Measurements from ENCODE around the gene ADGRA1. TPM values are rescaled to one million over a fixed set of nuclear protein-coding genes. Genes with fewer than 3 reads are reported as not detected.

ADGRA1 gene
- total RNA-seq, 1 donor from 2014 or later: 9.1 TPM

- DNase-seq: no peak
- TF ChIP-seq, protein P1, sequence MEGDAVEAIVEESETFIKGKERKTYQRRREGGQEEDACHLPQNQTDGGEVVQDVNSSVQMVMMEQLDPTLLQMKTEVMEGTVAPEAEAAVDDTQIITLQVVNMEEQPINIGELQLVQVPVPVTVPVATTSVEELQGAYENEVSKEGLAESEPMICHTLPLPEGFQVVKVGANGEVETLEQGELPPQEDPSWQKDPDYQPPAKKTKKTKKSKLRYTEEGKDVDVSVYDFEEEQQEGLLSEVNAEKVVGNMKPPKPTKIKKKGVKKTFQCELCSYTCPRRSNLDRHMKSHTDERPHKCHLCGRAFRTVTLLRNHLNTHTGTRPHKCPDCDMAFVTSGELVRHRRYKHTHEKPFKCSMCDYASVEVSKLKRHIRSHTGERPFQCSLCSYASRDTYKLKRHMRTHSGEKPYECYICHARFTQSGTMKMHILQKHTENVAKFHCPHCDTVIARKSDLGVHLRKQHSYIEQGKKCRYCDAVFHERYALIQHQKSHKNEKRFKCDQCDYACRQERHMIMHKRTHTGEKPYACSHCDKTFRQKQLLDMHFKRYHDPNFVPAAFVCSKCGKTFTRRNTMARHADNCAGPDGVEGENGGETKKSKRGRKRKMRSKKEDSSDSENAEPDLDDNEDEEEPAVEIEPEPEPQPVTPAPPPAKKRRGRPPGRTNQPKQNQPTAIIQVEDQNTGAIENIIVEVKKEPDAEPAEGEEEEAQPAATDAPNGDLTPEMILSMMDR (IDR thresholded peaks at IDR 0.05; ENCODE audit: partially characterized antibody, unreplicated experiment): no peak
- H3K27me3 Mint-ChIP-seq (ENCODE audit: unreplicated experiment): peaks cover 5% of the 10 kb centered on the region
- no peak overlapping the region for H3K27ac Mint-ChIP-seq (ENCODE audit: unreplicated experiment)
- peaks cover 18% of the 10 kb centered on the region for H3K36me3 Mint-ChIP-seq (ENCODE audit: unreplicated experiment)
- no peaks in the 10 kb centered on the region for H3K4me1 Mint-ChIP-seq (ENCODE audit: low read depth, unreplicated experiment)
- peaks cover 13% of the 10 kb centered on the region for H3K9me3 Mint-ChIP-seq (ENCODE audit: unreplicated experiment)
- no peak overlapping the region for H3K4me3 Mint-ChIP-seq (ENCODE audit: unreplicated experiment)
These were observed 33.8 kb downstream of the ADGRA1 start for GRCh38 chr10:133121479-133121878.

DNA sequence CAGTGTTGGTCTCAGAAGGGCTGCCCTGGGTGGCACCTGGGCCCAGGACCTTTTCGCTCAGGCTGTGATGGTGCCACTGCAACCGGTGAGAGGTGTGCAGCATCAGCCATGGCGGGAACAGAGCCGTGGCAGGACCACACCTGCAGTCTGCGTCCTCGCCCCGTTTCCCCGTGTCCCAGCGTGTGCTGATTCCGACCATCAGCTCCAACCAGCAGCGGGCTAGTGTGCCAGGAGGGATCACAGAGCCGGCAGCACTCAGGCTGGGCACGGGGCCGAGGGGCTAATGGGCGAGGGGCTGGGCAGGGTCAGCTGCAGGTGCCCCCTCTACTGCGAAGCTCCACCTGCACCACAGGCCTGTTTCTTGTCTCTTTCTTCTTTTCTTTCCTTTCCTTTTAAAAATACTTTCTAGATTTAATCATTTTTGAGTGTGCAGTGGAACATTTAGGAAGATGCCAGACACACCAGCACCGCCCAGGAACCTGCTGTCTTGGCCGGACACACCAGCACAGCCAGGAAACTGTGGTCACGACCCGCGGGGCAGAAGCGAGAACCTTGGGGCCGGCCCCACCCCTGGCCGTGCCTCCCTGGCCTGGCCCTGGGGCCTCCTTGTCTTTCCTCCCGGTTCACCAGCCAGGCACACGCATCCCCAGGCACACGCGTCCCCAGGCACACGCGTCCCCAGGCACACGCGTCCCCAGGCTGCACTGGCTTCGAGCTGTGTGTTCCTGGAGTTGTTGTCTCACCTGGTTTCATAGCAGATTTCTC lies 34.6 kb downstream of the ADGRA1 start:
- Mint-ChIP-seq H3K4me1 (ENCODE audit: low read depth, unreplicated experiment) (no peaks in the 10 kb centered on the region), H3K27ac (ENCODE audit: unreplicated experiment) (no peak overlapping the region), H3K4me3 (ENCODE audit: unreplicated experiment) (no peak overlapping the region), H3K9me3 (ENCODE audit: unreplicated experiment) (peaks cover 13% of the 10 kb centered on the region), H3K27me3 (ENCODE audit: unreplicated experiment) (peaks cover 5% of the 10 kb centered on the region), H3K36me3 (ENCODE audit: unreplicated experiment) (peaks cover 18% of the 10 kb centered on the region)
- TF ChIP-seq, protein P1 (IDR thresholded peaks at IDR 0.05; ENCODE audit: partially characterized antibody, unreplicated experiment): no peak
- no peak for DNase-seq

- no peak for DNase-seq
- Mint-ChIP-seq H3K36me3 (ENCODE audit: unreplicated experiment) (peaks cover 15% of the 10 kb centered on the region), H3K27me3 (ENCODE audit: unreplicated experiment) (peaks cover 5% of the 10 kb centered on the region), H3K4me3 (ENCODE audit: unreplicated experiment) (no peak overlapping the region), H3K9me3 (ENCODE audit: unreplicated experiment) (peaks cover 11% of the 10 kb centered on the region), H3K27ac (ENCODE audit: unreplicated experiment) (no peak overlapping the region), H3K4me1 (ENCODE audit: low read depth, unreplicated experiment) (no peaks in the 10 kb centered on the region)
- TF ChIP-seq, protein P1 (IDR thresholded peaks at IDR 0.05; ENCODE audit: partially characterized antibody, unreplicated experiment): no peak
These were observed 35.5 kb downstream of the ADGRA1 start for GRCh38 chr10:133123050-133123745.

DNA sequence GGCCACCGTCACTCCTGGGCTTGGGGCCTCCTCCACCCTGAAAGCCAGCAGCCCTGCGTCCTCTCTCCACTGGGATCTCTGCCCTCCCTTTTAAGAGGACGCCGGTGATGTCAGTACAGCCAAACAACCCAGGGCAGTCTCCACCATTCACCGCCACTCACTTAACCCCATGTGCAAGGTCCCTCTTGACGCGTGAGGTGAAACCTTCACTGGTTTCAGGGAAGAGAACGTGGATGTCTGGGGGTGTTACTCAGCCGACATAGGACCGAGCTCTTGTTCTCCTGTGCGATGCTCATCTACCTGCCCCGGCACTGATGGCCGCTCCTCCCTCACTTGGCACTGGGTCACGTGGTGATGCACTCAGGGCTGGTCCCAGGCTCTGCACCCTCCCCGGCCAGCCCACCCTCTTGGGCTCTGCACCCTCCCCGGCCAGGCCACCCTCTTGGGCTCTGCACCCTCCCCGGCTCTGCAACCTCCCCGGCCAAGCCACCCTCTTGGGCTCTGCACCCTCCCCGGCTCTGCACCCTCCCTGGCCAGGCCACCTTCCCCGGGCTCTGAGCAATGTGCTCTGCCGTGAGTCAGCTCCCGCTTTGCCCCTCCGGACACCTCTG lies 36.1 kb downstream of the ADGRA1 start:
- peaks cover 5% of the 10 kb centered on the region for H3K27me3 Mint-ChIP-seq (ENCODE audit: unreplicated experiment)
- H3K27ac Mint-ChIP-seq (ENCODE audit: unreplicated experiment): no peak overlapping the region
- no peak overlapping the region for H3K4me3 Mint-ChIP-seq (ENCODE audit: unreplicated experiment)
- no peaks in the 10 kb centered on the region for H3K4me1 Mint-ChIP-seq (ENCODE audit: low read depth, unreplicated experiment)
- DNase-seq: no peak
- TF ChIP-seq, protein P1 (IDR thresholded peaks at IDR 0.05; ENCODE audit: partially characterized antibody, unreplicated experiment): no peak
- H3K9me3 Mint-ChIP-seq (ENCODE audit: unreplicated experiment): peaks cover 6% of the 10 kb centered on the region
- H3K36me3 Mint-ChIP-seq (ENCODE audit: unreplicated experiment): peaks cover 8% of the 10 kb centered on the region

Data from glutamatergic neuron (in vitro differentiated cells).